ENCODE measurements around the gene DCHS2.

Gene DCHS2

DNA sequence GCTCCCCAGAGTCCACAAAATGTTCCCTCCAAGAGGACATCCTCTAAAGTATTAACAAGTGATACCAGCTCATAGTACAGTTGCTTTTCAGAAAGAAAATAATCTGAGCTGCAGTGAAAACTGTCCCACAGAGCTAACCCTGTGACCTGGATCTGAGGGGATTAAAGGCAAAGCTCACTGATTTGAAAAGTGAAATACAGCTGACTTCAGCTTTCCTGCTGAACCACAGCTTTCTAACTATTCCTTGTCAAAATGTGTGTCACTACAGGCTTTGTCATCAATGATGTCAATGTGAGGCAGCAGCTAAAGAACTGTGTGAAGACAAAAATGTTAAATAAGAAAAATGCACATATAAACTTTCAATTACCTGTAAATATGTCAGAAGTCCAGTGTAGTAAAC, 36.9 kb downstream of the DCHS2 start:
- DNase-seq (ENCODE audit: low read depth) = no peak

- DNase-seq (ENCODE audit: low read depth) = no peak
Observed at GRCh38 chr4:154452798-154453346, 38.7 kb downstream of the DCHS2 start.

DNA sequence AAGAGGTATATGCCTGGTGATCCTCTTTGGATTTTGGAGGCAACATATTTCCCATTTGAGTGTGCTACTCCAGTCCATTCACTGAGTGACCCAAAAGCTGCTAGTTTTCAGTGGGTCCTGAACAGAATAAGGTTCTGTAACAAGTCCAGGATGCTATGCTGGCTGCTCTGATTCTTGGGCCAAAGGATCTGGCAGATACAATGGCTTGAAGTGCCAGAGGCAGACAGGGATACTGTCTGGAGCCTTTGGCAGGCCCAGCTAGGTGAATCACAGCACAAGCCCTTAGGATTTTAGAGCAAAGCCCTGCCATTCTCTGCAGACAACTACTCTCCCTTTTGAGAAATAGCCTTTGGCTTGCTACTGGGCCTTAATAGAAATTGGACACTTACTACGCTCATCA, 40.6 kb downstream of the DCHS2 start:
- no peak for DNase-seq (ENCODE audit: low read depth)

DNA sequence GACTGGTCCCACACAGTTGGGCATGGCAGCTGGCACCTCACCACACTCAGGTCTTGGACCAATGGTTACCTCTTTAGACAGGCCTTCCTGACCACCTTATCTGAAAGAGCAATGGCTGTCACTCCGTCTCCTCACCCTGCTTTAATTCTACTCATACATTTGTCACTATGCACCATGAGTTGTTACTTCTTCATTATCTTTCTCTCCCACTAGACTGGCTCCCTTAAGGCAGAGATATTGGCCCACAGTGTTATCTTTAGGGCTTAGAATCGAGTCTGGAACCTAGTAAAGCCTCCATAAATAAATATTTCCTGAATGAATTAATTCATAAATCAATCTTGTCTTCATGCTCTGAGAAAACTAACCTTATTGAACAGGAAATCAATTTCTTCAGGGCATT, 46.6 kb downstream of the DCHS2 start:
- DNase-seq (ENCODE audit: low read depth) = no peak

- no peak for DNase-seq (ENCODE audit: low read depth)
Observed at GRCh38 chr4:154441982-154442381, 49.6 kb downstream of the DCHS2 start.

DNA sequence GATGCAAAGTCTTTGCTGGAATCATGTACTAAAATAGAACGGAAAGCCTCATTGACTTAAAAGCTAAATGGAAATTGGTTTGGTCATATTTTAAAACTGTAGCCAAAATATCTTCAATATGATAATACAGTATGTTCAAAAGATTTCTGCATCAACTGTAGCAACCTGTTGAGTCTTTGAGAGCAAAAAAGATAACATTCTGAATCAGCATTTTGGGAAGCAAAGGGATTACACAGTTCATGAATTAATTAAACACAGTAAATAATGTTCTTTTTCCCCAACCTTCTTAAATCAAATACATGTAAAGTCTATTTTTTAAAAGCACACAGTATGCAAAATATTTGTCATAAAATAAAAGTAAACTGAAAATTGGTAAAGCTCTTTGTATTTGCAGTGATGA, 50.5 kb downstream of the DCHS2 start:
- DNase-seq (ENCODE audit: low read depth) = no peak

GRCh38 chr4:154439224-154439623, 52.4 kb downstream of the DCHS2 start:
- DNase-seq (ENCODE audit: low read depth) = no peak

- DNase-seq (ENCODE audit: low read depth) = no peak
Observed at GRCh38 chr4:154435895-154436294, 55.7 kb downstream of the DCHS2 start.

GRCh38 chr4:154433543-154433942, 58.1 kb downstream of the DCHS2 start:
- DNase-seq (ENCODE audit: low read depth) = no peak

GRCh38 chr4:154429176-154429575, 62.4 kb downstream of the DCHS2 start:
- no peak for DNase-seq (ENCODE audit: low read depth)

- no peak for DNase-seq (ENCODE audit: low read depth)
Observed at GRCh38 chr4:154427149-154427548, 64.5 kb downstream of the DCHS2 start.

- DNase-seq (ENCODE audit: low read depth) = no peak
Observed at GRCh38 chr4:154425514-154425913, 66.1 kb downstream of the DCHS2 start.

GRCh38 chr4:154424810-154425484, 66.7 kb downstream of the DCHS2 start:
- DNase-seq (ENCODE audit: low read depth) = no peak

DNA sequence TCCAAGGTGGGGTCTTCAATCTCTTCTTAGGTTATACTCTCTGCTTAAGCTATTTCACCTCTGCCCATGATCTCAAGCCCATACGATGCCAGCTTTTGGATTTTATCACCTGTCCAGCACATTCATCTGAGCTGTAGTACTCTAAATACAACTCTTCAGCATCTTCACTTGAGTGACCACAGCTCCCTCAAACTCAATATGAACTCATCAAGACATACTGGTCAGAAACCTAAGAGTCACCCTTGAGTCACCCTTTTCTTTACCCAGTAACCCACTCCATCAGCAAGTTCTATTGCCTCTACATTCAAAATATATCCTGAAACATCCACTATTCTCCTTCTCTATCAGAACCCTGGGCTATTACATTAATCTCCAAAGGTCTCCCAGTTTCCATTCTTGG, 69.4 kb downstream of the DCHS2 start:
- no peak for DNase-seq (ENCODE audit: low read depth)

- DNase-seq (ENCODE audit: low read depth) = no peak
Observed at GRCh38 chr4:154421618-154422017, 70.0 kb downstream of the DCHS2 start.

DNA sequence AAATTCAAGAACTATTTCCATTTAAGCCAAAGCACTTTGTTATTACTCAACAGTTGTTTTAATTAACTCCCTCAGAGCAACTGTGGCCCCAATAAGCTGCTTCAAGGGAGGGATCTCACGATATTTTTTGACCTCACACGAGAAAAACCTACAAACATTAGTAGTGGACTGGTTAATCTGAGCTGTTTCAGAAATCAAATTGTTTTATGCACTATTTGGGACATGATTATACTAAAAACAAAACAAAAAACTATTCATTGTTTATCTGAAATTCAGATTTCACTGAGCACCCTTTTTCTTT, 74.3 kb downstream of the DCHS2 start:
- DNase-seq (ENCODE audit: low read depth) = no peak

- DNase-seq (ENCODE audit: low read depth) = no peak
Observed at GRCh38 chr4:154416190-154416547, 75.4 kb downstream of the DCHS2 start.

DNA sequence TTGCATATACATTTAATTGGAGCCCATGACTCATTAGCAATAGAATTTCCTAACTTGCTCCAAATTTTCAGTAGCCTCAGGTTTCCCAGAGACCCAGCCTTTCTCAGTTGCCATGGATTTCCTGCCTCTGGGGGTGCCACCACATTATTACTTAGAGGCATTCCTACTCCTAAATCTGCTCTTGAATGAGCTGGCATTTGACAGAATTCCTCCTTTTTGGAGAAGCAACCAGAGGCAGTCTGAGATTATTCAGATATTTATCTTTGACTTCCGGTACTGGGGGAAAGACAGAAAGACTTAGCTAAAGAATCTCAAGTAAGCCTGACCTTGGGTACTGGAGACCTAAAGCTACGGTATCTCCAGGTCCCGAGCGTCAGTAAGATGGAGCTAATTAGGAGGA, 76.3 kb downstream of the DCHS2 start:
- DNase-seq (ENCODE audit: low read depth) = no peak

- no peak for DNase-seq (ENCODE audit: low read depth)
Observed at GRCh38 chr4:154414796-154415195, 76.8 kb downstream of the DCHS2 start.

GRCh38 chr4:154414371-154414770, 77.2 kb downstream of the DCHS2 start:
- DNase-seq (ENCODE audit: low read depth) = no peak

DNA sequence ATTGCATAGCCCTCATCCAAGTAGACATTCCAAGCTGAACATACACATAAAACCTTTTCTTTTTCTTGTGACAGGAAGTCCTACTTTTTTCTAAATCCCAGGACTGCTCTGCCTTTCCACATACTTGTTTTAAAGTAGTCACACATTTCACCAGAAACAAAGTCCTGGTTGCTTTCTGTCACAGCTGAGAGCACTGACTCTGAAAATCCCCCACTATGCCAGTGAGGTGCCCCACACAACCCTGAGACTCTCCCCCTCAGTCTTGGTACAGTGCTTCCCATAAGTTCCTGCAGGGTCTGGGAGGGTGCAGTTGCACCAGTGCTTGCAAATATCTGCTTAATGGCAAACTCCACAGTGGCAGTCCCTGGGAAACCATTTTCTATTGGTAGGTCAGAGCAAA, 84.2 kb downstream of the DCHS2 start:
- DNase-seq (ENCODE audit: low read depth) = no peak

GRCh38 chr4:154406018-154406795, 85.4 kb downstream of the DCHS2 start:
- no peak for DNase-seq (ENCODE audit: low read depth)

DNA sequence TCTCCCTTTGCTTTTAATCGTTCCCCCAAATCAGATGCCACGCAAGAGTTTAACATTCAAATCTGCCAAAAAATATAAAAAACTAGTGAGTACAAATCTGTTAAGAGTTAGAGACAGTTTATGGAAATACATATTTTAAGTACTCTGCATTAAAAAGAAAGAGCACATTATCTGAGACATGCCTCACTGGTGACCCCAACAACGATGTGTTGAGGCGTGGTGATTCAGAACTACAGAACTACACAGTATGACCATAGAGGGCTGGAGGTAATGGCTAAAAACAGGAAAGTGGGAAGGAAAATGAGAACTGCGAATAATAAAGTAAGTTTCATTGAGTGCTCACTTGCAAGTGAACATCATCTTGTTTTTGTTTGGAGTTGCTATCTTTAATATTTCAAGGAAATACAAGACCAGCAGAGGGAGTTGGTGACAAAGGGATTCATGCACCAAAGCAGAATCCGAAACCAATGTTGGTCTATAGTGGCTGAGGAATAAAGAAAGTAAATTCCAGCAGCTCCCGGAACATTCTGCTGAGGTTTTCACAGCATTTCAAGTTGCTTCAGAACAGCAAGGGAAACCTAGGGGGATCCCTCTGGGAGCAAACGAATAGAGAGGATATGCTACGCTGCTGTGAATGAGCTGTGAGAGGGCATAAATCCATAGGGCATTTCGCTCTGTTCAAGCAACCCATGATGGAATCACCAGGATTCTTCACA, 92.2 kb downstream of the DCHS2 start:
- DNase-seq (ENCODE audit: low read depth) = no peak

Measured in stimulated activated CD8-positive, alpha-beta memory T cell treated with anti-CD3 and anti-CD28 coated beads, Interleukin-15, amount 100 ng/mL, for 24 hours (primary cell).